Colonic mucosa (tissue), 4 donors: ENCODE results near the gene ARSK. TPM values are rescaled to one million over a fixed set of nuclear protein-coding genes. Genes with fewer than 3 reads are reported as not detected.

Experiments used
- DNase-seq: peaks from one replicate; pipeline ENCODE4 v3.0.0-alpha.2; 2020
- H3K27ac ChIP-seq: fragments of 200-600 bp; one replicate; pipeline ENCODE4 v1.8.0; 2021
- H3K27me3 ChIP-seq: fragments of 200-600 bp; one replicate; pipeline ENCODE4 v1.8.0; 2021
- H3K36me3 ChIP-seq: fragments of 200-600 bp; one replicate; pipeline ENCODE4 v1.8.0; 2021
- H3K4me1 ChIP-seq: fragments of 200-600 bp; one replicate; pipeline ENCODE4 v1.8.0; 2021; ENCODE audit warnings: mild to moderate bottlenecking
- H3K4me3 ChIP-seq: fragments of 200-600 bp; one replicate; pipeline ENCODE4 v1.8.0; 2021
- H3K9ac ChIP-seq, 2 donors: one replicate each; pipeline ENCODE4 v1.7.0; 2013; ENCODE audit warnings: control low read depth in 2 of 2, low read depth in 2 of 2, low read length in 2 of 2
- H3K9me3 ChIP-seq: fragments of 200-600 bp; one replicate; pipeline ENCODE4 v1.8.0; 2021
- CTCF ChIP-seq: fragments of 200-600 bp; IDR thresholded peaks from one replicate; pipeline ENCODE4 v1.8.0; 2022; ENCODE audit warnings: antibody characterized with exemption, mild to moderate bottlenecking
- intact Hi-C: fragments of 100-400 bp; cut with DNase I; formaldehyde crosslinking; loops from one replicate; pipeline ENCODE4 v1.14.1; 2022
- total RNA-seq, 2 donors: library from RNA; stranded (reverse); fragmentation: NEBNext Ultra II Directional in 1 of 2; extraction: Animal tissue kit (Norgen Biotek cat#: 25700) in 1 of 2; gene quantifications; one replicate each; pipeline ENCODE4 v1.2.1, GENCODE V29; 2021
- donor health status: healthy.
- donor health status: DM: no; HTN: no; CAD: no.
- donor health status: DM: no; HTN: no; CAD: no.

ARSK gene
- total RNA-seq, 2 donors from 2014 or later = 3.7 to 4.3 TPM

GRCh38 chr5:95543017-95543705 lies 11.7 kb upstream of the ARSK start:
- DNase-seq = no peak
- Histone ChIP-seq H3K27me3 (no peaks in the 10 kb centered on the region), H3K27ac (peak overlapping the region; percentile 23), H3K9ac (no peak overlapping the region), H3K9me3 (no peaks in the 10 kb centered on the region), H3K4me3 (no peak overlapping the region), H3K4me1 (no peaks in the 10 kb centered on the region), H3K36me3 (no peaks in the 10 kb centered on the region)
- no peak for TF ChIP-seq CTCF
- intact Hi-C loops = no loop called here

GRCh38 chr5:95549030-95549429 lies 5.9 kb upstream of the ARSK start:
- Histone ChIP-seq H3K9ac (no peak overlapping the region), H3K4me1 (peaks cover 4% of the 10 kb centered on the region), H3K9me3 (no peaks in the 10 kb centered on the region), H3K27me3 (no peaks in the 10 kb centered on the region), H3K27ac (no peak overlapping the region), H3K4me3 (no peak overlapping the region), H3K36me3 (no peaks in the 10 kb centered on the region)
- no peak for TF ChIP-seq CTCF
- no peak for DNase-seq
- intact Hi-C loops = no loop called here

GRCh38 chr5:95554331-95554646 lies 612 bp upstream of the ARSK start:
- peak overlapping the region; percentile 93 for H3K27ac ChIP-seq
- no peaks in the 10 kb centered on the region for H3K36me3 ChIP-seq
- DNase-seq = no peak
- H3K27me3 ChIP-seq = no peaks in the 10 kb centered on the region
- H3K4me1 ChIP-seq = peaks cover 4% of the 10 kb centered on the region
- no peaks in the 10 kb centered on the region for H3K9me3 ChIP-seq
- TF ChIP-seq CTCF = no peak
- peak overlapping the region; percentile 72 to 89 for H3K9ac ChIP-seq
- intact Hi-C loops = no loop called here
- peak overlapping the region; percentile 85 for H3K4me3 ChIP-seq

GRCh38 chr5:95555553-95555952 lies 652 bp downstream of the ARSK start:
- Histone ChIP-seq H3K36me3 (no peaks in the 10 kb centered on the region), H3K9me3 (no peaks in the 10 kb centered on the region), H3K4me3 (peak overlapping the region; percentile 85), H3K9ac (peak overlapping the region; percentile 84 to 89), H3K27me3 (no peaks in the 10 kb centered on the region), H3K4me1 (peaks cover 4% of the 10 kb centered on the region), H3K27ac (peak overlapping the region; percentile 93)
- TF ChIP-seq CTCF = no peak
- intact Hi-C loops = no loop called here
- DNase-seq = no peak

GRCh38 chr5:95557841-95558240 lies 2.9 kb downstream of the ARSK start:
- Histone ChIP-seq H3K4me3 (no peak overlapping the region), H3K9me3 (no peaks in the 10 kb centered on the region), H3K9ac (no peak overlapping the region), H3K27me3 (no peaks in the 10 kb centered on the region), H3K36me3 (no peaks in the 10 kb centered on the region), H3K4me1 (peaks cover 4% of the 10 kb centered on the region), H3K27ac (no peak overlapping the region)
- no peak for DNase-seq
- TF ChIP-seq CTCF = no peak
- intact Hi-C loops = no loop called here
